HEK293T (cell line): Measurements from ENCODE around the gene C19orf67.
A peak's percentile ranks its signal among the peaks of the same experiment; 100 is the strongest.

Experiments used
- CTCF ChIA-PET: fragments of 350-600 bp; formaldehyde crosslinking; extraction: SDS; loops from one replicate; lab custom pipeline; 2021; ENCODE audit warnings: antibody characterized with exemption, inconsistent platforms; lab: Yijun Ruan, JAX
- POLR2A ChIA-PET: fragments of 350-600 bp; formaldehyde crosslinking; extraction: SDS; loops from one replicate; lab custom pipeline; 2020; ENCODE audit warnings: antibody characterized with exemption, inconsistent platforms; lab: Yijun Ruan, JAX
- DNase-seq: peaks from one replicate; pipeline ENCODE4 v3.0.0; 2012; ENCODE audit warnings: mixed read lengths; ENCODE audit errors: extremely low spot score
- ARNT ChIP-seq: fragments of 450-650 bp; IDR thresholded peaks from 2 replicates; pipeline ENCODE4 v1.6.1; 2017; ENCODE audit warnings: mild to moderate bottlenecking
- BHLHE40 ChIP-seq: fragments of 450-650 bp; IDR thresholded peaks from 2 replicates; pipeline ENCODE4 v1.6.1; 2016; ENCODE audit warnings: mild to moderate bottlenecking, moderate library complexity, borderline replicate concordance
- CTBP1 ChIP-seq: fragments of 450-650 bp; IDR thresholded peaks from 2 replicates; pipeline ENCODE4 v1.6.1; 2016; ENCODE audit warnings: borderline replicate concordance
- ELF4 ChIP-seq: fragments of 450-650 bp; IDR thresholded peaks from 2 replicates; pipeline ENCODE4 v1.6.1; 2017; ENCODE audit warnings: antibody characterized with exemption
- FOXA1 ChIP-seq: fragments of 450-650 bp; IDR thresholded peaks from 2 replicates; pipeline ENCODE4 v1.6.1; 2016; ENCODE audit warnings: mild to moderate bottlenecking
- FOXK2 ChIP-seq: fragments of 450-650 bp; IDR thresholded peaks from 2 replicates; pipeline ENCODE4 v1.6.1; 2016; ENCODE audit warnings: mild to moderate bottlenecking
- FOXM1 ChIP-seq: fragments of 450-650 bp; IDR thresholded peaks from 2 replicates; pipeline ENCODE4 v1.6.1; 2017; ENCODE audit warnings: mild to moderate bottlenecking, borderline replicate concordance
- HDGF ChIP-seq: fragments of 450-650 bp; IDR thresholded peaks from 2 replicates; pipeline ENCODE4 v1.6.1; 2017; ENCODE audit warnings: antibody characterized with exemption, borderline replicate concordance
- L3MBTL2 ChIP-seq: fragments of 450-650 bp; conservative IDR thresholded peaks from 2 replicates; pipeline ENCODE4 v1.6.1; 2016; ENCODE audit warnings: mild to moderate bottlenecking
- LEF1 ChIP-seq: fragments of 450-650 bp; IDR thresholded peaks from 2 replicates; pipeline ENCODE4 v1.6.1; 2017; ENCODE audit warnings: mild to moderate bottlenecking, borderline replicate concordance
- NFRKB ChIP-seq: fragments of 450-650 bp; IDR thresholded peaks from 2 replicates; pipeline ENCODE4 v1.6.1; 2016; ENCODE audit warnings: mild to moderate bottlenecking, moderate library complexity
- SP1 ChIP-seq: fragments of 450-650 bp; IDR thresholded peaks from 2 replicates; pipeline ENCODE4 v1.6.1; 2017
- SUZ12 ChIP-seq: fragments of 450-650 bp; IDR thresholded peaks from 2 replicates; pipeline ENCODE4 v1.6.1; 2016; ENCODE audit warnings: mild to moderate bottlenecking
- TARDBP ChIP-seq: fragments of 450-650 bp; IDR thresholded peaks from 2 replicates; pipeline ENCODE4 v1.6.1; 2016
- ZNF384 ChIP-seq: fragments of 450-650 bp; IDR thresholded peaks from 2 replicates; pipeline ENCODE4 v1.6.1; 2016
- TF ChIP-seq, protein P1 (sequence below): fragments of 450-650 bp; IDR thresholded peaks from 2 replicates; pipeline ENCODE4 v1.6.1; 2016

The C19orf67 gene

DNA sequence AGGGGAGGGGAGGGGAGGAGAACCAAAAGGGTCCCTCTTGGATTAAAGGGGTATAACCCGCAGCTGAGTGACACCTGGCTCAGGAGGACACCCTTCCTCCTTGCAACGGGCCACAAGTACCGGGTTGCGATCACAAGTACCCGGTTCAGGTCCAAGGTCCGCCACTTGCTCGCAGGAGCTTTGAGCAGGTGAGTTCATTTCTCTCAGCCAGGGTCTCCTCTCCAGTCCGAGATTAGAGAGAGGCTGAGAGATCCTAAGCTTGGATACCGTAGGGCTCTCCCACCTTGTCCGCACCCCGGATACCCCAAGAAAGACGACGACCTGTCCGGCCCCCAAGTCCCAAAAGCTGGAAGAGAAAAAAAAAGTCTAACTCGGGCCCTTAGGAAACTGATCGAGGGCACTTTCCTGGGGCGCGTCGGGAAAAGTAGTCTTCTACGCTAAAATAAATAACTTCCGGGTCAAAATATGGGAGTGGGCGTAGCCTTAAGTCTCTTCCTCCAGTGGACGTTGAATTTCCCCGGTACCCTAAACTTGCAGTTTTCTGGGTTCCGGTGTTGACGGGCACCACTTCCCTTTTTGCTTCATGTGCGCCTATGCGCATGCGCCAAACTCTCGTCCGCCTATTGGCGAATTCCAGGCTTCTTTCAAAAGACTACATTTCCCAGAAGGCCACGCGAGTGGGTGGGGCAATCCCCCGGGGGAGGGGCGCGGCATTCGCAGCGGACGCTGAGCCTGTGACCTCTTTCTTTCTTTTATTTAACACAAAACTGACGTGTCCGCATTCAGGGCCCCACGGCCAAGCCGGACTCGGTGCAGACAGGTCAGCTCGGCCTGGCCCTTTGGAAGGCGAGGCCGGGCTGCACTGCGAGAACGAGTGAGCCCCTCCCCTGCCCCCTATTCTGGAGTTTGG lies 4.4 kb downstream of the C19orf67 start:
- peak; percentile 96 for DNase-seq
- TF ChIP-seq SP1 (no peak), ELF4 (peak; percentile 82), SUZ12 (no peak), HDGF (no peak), TARDBP (no peak), ZNF384 (peak; percentile 54; the same call in 1 of the 2 replicates)
- TF ChIP-seq, protein P1, sequence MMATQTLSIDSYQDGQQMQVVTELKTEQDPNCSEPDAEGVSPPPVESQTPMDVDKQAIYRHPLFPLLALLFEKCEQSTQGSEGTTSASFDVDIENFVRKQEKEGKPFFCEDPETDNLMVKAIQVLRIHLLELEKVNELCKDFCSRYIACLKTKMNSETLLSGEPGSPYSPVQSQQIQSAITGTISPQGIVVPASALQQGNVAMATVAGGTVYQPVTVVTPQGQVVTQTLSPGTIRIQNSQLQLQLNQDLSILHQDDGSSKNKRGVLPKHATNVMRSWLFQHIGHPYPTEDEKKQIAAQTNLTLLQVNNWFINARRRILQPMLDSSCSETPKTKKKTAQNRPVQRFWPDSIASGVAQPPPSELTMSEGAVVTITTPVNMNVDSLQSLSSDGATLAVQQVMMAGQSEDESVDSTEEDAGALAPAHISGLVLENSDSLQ, result peak; percentile 66; the same call in 1 of the 2 replicates
- POLR2A ChIA-PET, result interaction anchor here (1.2 to 1.3 kb wide), 4 partner anchors 9 to 74 kb away, joined by 3 to 6 read pairs (median 4); partner anchors contain the start of genes ASF1B, IL27RA and MISP3
- CTCF ChIA-PET, result interaction anchor here (0.6 kb wide), 1 partner anchor 47 kb away, joined by 3 read pairs; no protein-coding TSS in a partner anchor

- DNase-seq, result no peak
- ChIA-PET CTCF (interaction anchor here (0.6 to 0.9 kb wide), 2 partner anchors 18 to 197 kb away, joined by 3 to 5 read pairs; no protein-coding TSS in a partner anchor), POLR2A (interaction anchor here (1.0 kb wide), 1 partner anchor 9 kb away, joined by 4 read pairs; no protein-coding TSS in a partner anchor)
- TF ChIP-seq ZNF384, result no peak
- no peak for TF ChIP-seq NFRKB
- TF ChIP-seq BHLHE40, result no peak
Observed at GRCh38 chr19:14078411-14078810, 7.2 kb downstream of the C19orf67 start.

DNA sequence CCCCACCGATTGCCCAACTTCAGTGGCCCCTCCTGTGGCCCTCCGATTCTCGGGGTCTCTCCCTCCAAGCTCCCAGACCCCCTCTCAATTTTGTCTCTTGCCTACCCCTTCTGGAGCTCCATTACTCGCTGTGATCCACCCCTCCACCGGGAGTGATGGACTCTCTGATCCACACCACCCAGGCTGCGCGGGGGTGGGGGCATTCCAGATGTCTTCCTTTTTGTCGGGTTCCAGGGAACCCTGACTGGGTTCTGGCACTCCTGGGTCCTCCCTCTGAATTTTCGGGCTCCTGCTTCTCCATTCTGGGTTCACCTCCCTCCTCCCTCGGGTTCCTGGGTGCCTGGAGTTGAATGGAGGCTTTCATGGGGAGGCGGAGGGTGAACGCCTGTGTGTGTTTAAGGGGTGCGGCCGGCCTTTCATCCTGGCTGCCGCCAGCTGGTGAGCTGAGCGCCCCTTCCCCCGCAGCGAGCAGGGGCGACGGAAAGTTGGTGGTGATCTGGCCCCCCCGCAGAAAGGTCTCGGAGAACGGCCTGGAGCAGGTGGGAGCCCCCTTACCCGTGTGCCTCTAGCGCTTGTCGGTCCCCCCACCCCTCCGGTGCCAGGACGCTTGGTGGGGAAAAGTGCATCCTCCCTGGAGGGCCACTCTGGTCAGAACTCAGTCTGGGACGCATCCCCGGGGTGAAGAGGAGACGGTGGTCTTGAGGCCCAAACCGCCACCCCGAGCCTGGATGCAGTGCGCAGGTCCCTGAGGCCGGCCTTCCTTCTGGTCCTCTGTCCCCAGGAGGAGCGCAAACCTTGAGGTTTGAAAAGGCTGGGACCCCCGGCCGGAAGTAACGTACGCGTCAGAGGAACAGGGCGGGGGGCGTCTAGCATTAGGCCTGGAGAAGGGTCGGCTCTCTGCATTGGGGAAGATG lies 11.4 kb downstream of the C19orf67 start:
- no peak for DNase-seq
- POLR2A ChIA-PET, result interaction anchor here (0.8 to 3.2 kb wide), 6 partner anchors 11 to 122 kb away, joined by 3 to 15 read pairs (median 4); partner anchors contain the start of genes ASF1B, C19orf67, DCAF15 and IL27RA
- TF ChIP-seq FOXM1, result no peak
- CTCF ChIA-PET, result interaction anchor here (1.0 to 2.6 kb wide), 3 partner anchors 9 to 195 kb away, joined by 3 to 13 read pairs (median 8); no protein-coding TSS in a partner anchor

DNA sequence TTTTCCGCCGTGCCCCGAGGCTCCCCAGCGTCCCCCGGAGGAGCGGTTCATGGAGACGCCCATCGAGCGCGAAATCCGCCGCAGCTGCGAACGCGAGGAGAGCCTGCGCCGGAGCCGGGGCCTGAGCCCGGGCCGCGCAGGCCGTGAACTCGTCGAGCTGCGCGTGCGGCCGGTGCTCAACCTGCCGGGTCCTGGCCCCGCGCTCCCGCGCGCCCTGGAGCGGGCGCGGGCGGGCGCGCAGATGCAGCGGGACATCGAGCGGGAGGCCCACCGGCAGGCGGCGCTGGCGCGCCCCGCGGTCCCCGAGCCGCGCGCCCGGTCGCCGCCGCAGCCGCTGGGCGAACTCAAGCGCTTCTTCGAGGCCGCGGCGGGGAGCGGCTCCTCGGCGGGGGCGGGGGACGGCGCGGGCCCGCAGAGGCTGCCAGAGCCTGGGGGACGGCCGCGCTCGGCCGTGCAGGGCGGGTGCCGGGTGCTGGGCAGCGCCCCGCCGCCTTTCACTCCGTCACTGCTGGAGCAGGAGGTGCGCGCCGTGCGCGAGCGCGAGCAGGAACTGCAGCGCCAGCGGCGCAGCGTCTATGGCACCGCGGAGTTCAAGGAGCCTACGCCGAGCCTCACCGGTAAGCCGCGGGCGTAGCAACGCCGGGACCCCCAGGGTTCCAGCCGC lies 12.2 kb downstream of the C19orf67 start:
- peak; percentile 79 for DNase-seq
- ChIA-PET POLR2A (interaction anchor here (0.8 to 3.2 kb wide), 6 partner anchors 12 to 121 kb away, joined by 3 to 15 read pairs (median 4); partner anchors contain the start of genes ASF1B, C19orf67, DCAF15 and IL27RA), CTCF (interaction anchor here (0.8 to 2.6 kb wide), 5 partner anchors 10 to 194 kb away, joined by 3 to 13 read pairs (median 5); partner anchors contain the start of gene IL27RA)
- TF ChIP-seq FOXM1 (peak; percentile 57; the same call in 1 of the 2 replicates), ARNT (peak; percentile 78; the same call in 1 of the 2 replicates), BHLHE40 (no peak)

GRCh38 chr19:14072535-14073260 lies 12.9 kb downstream of the C19orf67 start, which contains the start of gene MISP3:
TSS of gene MISP3 (plus strand) at chr19:14072786. CDS start at chr19:14073310, 524 bp downstream.
- no peak for DNase-seq
- POLR2A ChIA-PET, result interaction anchor here (0.6 to 3.2 kb wide), 9 partner anchors 9 to 121 kb away, joined by 3 to 15 read pairs (median 3); partner anchors contain the start of genes ASF1B, C19orf67, DCAF15 and IL27RA
- TF ChIP-seq SUZ12 (no peak), BHLHE40 (no peak), FOXA1 (no peak), FOXK2 (no peak), L3MBTL2 (no peak; the same call in 1 of the 2 replicates), FOXM1 (no peak), HDGF (no peak), ZNF384 (no peak), LEF1 (no peak), ARNT (no peak), SP1 (no peak), CTBP1 (no peak), NFRKB (no peak), TARDBP (no peak), ELF4 (no peak)
- TF ChIP-seq, protein P1, result no peak
- CTCF ChIA-PET, result interaction anchor here (0.6 to 2.6 kb wide), 7 partner anchors 10 to 120 kb away, joined by 3 to 13 read pairs (median 3); partner anchors contain the start of genes ASF1B and IL27RA
